NCI-H82 treated with DMSO at 0.1 percent for 48 hours (cell line): Measurements from ENCODE around the gene KRT34.
"Not testable (repeated sequence)": the region's sequence is repeated elsewhere in the genome, so short reads cannot be mapped to it uniquely, and the experiment has no call there.

Experiments used
- DNase-seq: peaks from one replicate; lab custom pipeline; 2025; ENCODE audit not compliant: unreplicated experiment; lab: John Stamatoyannopoulos, UW

KRT34 gene

GRCh38 chr17:41404024-41404671 is 22.0 kb upstream of the KRT34 start:
- no peak for DNase-seq

- DNase-seq = no peak
These were observed 21.4 kb upstream of the KRT34 start for GRCh38 chr17:41403404-41404023.

- DNase-seq = no peak
These were observed 20.1 kb upstream of the KRT34 start for GRCh38 chr17:41402161-41402560.

- DNase-seq = no peak
These were observed 15.0 kb upstream of the KRT34 start, which contains the start of gene KRT31 for GRCh38 chr17:41396996-41397660. KRT31 (minus strand) TSS chr17:41397608; CDS start chr17:41397539, 69 bp downstream.

GRCh38 chr17:41396340-41396739 is 14.2 kb upstream of the KRT34 start:
- DNase-seq = no peak

- DNase-seq = no peak
These were observed 13.5 kb upstream of the KRT34 start for GRCh38 chr17:41395611-41396010.

- DNase-seq = not testable (repeated sequence)
These were observed 12.9 kb upstream of the KRT34 start for GRCh38 chr17:41395044-41395443.

GRCh38 chr17:41394254-41394996 is 12.3 kb upstream of the KRT34 start:
- no peak for DNase-seq

GRCh38 chr17:41393826-41394225 is 11.7 kb upstream of the KRT34 start:
- DNase-seq = no peak

GRCh38 chr17:41393294-41393693 is 11.2 kb upstream of the KRT34 start:
- no peak for DNase-seq

GRCh38 chr17:41392278-41392677 is 10.2 kb upstream of the KRT34 start:
- no peak for DNase-seq

- DNase-seq = no peak
These were observed 9.4 kb upstream of the KRT34 start for GRCh38 chr17:41391535-41391934.

GRCh38 chr17:41390411-41390938 is 8.4 kb upstream of the KRT34 start:
- no peak for DNase-seq

GRCh38 chr17:41387670-41388069 is 5.6 kb upstream of the KRT34 start:
- DNase-seq = no peak

- DNase-seq = no peak
These were observed 4.1 kb upstream of the KRT34 start for GRCh38 chr17:41386227-41386626.

- DNase-seq = no peak
These were observed 1.6 kb upstream of the KRT34 start for GRCh38 chr17:41383690-41384089.

GRCh38 chr17:41382394-41382793 is 288 bp upstream of the KRT34 start:
- DNase-seq = no peak

- DNase-seq = not testable (repeated sequence)
These were observed 2.0 kb downstream of the KRT34 start for GRCh38 chr17:41380091-41380490.

- no peak for DNase-seq
These were observed 4.6 kb downstream of the KRT34 start for GRCh38 chr17:41377546-41377945.

GRCh38 chr17:41369713-41370112 is 12.4 kb downstream of the KRT34 start, which contains the start of gene KRT33B:
KRT33B (minus strand) TSS chr17:41369813; CDS start chr17:41369750, 63 bp downstream.
- DNase-seq = no peak

GRCh38 chr17:41369023-41369422 is 13.1 kb downstream of the KRT34 start:
- no peak for DNase-seq
